NCI-H146 treated with DMSO at 0.1 percent for 48 hours (cell line): Measurements from ENCODE around the gene NUDT4B.
"Not testable (repeated sequence)": the region's sequence is repeated elsewhere in the genome, so short reads cannot be mapped to it uniquely, and the experiment has no call there.

ENCODE experiments used
- DNase-seq: peaks from one replicate; lab custom pipeline; 2025; ENCODE audit not compliant: unreplicated experiment; lab: John Stamatoyannopoulos, UW

Gene NUDT4B

DNA sequence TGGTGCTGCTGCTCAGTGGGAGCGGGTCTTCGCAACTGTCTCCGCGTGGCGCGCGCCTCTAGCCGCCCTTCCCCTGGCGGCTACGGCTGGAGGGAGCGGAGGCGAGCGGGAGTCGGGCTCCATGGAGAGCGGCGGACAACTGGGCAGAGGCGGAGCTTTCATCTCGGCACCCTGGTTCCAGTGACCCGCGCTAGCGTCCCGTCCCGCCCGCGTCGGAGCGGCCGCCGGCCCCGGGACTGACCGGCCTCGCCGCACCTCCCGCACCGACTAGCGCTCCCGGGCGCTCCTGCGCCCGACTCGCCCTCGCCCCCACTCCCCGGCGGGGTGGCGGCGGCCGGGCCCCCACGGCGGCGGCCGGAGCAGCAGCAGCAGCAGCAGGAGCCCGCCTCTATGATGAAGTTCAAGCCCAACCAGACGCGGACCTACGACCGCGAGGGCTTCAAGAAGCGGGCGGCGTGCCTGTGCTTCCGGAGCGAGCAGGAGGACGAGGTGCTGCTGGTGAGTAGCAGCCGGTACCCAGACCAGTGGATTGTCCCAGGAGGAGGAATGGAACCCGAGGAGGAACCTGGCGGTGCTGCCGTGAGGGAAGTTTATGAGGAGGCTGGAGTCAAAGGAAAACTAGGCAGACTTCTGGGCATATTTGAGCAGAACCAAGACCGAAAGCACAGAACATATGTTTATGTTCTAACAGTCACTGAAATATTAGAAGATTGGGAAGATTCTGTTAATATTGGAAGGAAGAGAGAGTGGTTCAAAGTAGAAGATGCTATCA is at the start of gene NUDT4B:
Gene NUDT4B, plus strand, starts transcription at position 212 of the 772 bp plus-strand sequence. Its CDS starts 179 bp downstream, at position 391.
- DNase-seq, result not testable (repeated sequence)

DNA sequence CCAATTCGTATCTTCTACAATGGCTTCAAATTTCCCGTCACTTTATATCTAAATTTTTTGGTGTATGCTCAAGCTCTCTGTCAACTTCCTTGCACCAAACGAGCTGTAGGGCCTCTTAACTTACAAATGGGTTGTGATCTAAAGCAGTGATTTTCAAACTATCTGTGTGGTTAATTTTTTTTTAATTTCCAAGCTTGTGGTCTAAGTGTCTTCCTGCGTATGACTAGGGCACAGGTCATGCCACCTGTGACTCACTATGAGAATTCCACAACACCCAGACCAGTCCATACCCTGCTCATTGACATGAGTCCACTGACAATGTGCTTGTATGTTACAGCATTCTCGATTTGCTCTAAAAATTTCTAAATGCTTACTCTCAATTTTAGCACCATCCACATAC is 49.2 kb upstream of the NUDT4B start:
- not testable (repeated sequence) for DNase-seq

DNA sequence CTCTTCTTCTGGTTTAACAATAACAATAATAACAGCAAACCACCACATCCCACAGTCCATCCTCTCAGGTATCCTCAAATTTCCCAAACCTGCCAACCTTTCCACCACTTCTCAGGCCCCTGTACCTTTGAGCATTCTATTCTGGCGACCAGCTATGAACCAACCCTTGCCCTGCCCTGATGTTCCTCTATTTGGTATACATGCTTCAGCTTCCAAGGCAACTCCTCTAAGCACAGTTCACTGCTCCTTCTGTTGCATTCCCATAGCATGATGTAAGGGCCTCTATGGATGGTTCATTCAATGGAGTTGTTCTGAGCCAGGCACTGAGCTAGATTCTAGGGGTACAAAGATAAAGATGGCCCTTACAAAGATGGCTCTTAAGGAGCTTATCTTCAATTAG is 46.3 kb upstream of the NUDT4B start:
- DNase-seq, result not testable (repeated sequence)

GRCh38 chr1:148703973-148704591 is 44.5 kb upstream of the NUDT4B start:
- not testable (repeated sequence) for DNase-seq

GRCh38 chr1:148705316-148705948 is 43.1 kb upstream of the NUDT4B start:
- DNase-seq, result not testable (repeated sequence)

DNA sequence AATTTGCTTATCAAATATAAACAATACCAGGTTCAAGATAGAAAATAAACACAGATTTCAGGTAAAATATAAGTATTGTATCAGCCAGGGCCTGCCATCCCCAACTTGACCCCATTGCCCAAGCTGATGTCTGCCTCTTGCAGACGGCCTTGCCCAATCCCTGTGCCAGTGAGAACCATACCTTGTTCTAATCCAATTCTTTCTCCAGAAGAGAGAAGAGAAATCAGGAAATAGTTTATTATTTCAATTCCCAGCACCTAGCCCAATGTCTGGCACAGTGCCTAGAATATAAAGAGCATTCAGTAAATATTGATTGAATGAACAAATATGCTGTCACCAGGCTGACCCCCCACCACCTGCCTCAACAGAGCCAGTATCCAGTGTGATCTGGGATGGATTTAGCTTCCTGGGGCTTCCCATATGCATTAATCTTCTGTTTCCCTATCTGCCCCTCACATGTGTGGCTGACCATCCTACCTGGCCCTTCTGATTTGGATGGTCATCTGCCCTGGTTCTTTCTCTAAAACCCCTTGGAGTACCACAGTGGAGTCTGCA is 39.7 kb upstream of the NUDT4B start:
- not testable (repeated sequence) for DNase-seq

- not testable (repeated sequence) for DNase-seq
Observed at GRCh38 chr1:148710772-148711523, 37.6 kb upstream of the NUDT4B start.

DNA sequence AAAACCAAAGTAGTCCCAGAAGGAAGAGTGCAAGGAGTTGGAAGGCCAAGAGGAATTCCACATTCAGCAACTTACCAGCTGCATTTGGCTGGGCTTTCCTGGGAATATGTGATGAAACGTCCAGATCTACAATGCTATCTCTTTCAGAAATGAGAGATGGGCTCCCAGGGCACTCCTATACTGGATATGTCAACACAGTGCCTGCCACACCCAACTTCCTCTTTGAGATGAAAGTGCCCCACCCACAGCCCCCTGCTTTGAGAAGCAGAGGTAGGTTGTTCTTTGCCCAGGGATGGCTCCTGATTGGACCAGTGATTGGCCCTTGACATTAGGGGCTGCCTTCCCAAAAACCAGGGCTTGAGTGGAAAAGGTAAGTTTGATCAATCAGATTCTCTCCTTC is 36.2 kb upstream of the NUDT4B start:
- DNase-seq, result not testable (repeated sequence)

DNA sequence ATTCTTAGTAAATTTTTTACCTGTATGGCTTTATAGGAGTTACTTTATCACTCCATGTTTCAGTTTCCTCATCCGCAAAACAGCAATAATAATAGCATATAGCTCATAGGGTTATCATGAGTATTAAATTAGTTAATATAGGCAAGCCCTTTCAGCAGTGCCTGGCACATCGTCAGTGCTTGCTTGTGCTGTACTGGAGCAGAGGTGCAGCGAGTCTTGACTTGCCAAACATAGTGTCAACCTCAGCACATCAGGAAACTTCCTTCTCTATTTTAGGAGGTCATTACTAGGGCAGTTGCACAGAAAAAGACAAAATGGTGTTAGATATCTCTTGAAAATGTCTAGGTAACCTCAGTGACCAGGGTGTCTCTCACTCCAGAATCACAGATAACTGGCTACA is 33.1 kb upstream of the NUDT4B start:
- DNase-seq, result not testable (repeated sequence)

DNA sequence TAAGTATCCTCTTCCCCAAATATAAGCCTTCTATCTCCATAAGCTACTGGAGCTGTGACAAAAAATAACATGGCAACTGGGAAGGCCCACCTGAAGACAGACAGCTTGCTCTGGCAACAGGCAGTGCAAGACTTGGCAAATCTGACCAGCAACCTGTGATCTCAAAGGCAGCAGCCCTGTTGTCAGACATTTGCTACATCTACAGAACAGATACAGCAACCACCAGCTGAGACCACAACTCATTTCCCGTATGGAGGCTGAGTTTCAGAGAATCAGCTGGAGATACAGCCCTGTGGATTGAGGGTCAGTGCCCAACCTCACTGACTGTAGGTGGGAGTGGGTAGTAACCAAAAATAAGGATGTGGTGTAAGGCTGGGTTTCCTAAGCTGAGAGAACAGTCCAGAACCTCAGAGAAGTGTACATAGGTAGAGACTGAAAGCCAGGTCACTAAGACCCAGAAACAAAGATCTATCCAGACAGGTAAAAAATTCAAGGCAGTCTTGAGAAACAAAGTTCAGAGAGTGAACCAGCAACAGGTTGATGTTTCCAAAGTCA is 31.5 kb upstream of the NUDT4B start:
- DNase-seq, result not testable (repeated sequence)

DNA sequence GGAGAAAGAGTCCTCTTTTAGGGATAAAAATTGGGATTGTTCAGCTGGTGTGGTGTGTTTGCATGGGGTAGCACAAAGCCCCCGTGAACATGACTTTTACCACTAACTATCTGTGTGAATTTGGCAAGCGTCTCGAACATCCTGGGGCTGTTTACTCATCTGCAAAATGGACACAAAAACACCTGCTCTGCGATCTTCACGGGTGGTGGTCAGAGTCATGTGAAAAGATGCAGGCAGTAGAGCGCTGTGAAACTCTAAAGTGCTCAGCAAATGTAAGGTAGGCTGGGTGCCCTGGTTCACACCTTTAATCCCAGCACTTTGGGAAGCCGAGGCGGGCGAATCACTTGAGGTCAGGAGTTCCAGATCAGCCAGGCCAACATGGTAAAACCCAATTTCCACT is 27.7 kb upstream of the NUDT4B start:
- not testable (repeated sequence) for DNase-seq

GRCh38 chr1:148722758-148723157 is 25.8 kb upstream of the NUDT4B start:
- DNase-seq, result not testable (repeated sequence)

GRCh38 chr1:148723515-148723914 is 25.1 kb upstream of the NUDT4B start:
- DNase-seq, result not testable (repeated sequence)

- not testable (repeated sequence) for DNase-seq
Observed at GRCh38 chr1:148724872-148725271, 23.7 kb upstream of the NUDT4B start.

GRCh38 chr1:148727862-148728261 is 20.7 kb upstream of the NUDT4B start:
- not testable (repeated sequence) for DNase-seq

- DNase-seq, result not testable (repeated sequence)
Observed at GRCh38 chr1:148729128-148729527, 19.4 kb upstream of the NUDT4B start.

DNA sequence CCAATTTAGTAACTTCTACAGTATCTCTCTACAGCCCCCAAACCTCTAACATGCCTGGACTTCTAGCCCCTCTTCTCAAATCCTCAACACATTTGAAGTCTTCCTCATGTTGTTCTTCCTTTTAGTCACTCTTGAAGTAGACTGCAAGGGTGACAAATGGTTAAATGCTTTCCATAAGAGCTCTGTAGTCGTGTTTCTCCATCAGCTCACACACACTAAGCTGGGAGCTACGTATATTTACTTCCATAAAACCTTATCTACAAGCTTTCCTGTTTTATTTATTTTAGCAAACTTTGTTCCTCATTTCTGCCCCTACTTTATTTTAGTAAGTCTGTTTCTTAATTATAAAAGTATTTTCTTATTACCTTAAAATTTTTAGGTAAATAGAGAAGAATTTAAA is 19.0 kb upstream of the NUDT4B start:
- not testable (repeated sequence) for DNase-seq

- DNase-seq, result not testable (repeated sequence)
Observed at GRCh38 chr1:148732277-148732676, 16.3 kb upstream of the NUDT4B start.

GRCh38 chr1:148733585-148734310 is 14.8 kb upstream of the NUDT4B start:
- not testable (repeated sequence) for DNase-seq

GRCh38 chr1:148734311-148734662 is 14.3 kb upstream of the NUDT4B start:
- DNase-seq, result not testable (repeated sequence)
